ENCODE results near the gene PC.

PC gene

GRCh38 chr11:66909181-66909580, 49.0 kb downstream of the PC start:
- H3K4me3 ChIP-seq (ENCODE audit: low read depth, low read length) = no peak overlapping the region
- TF ChIP-seq, protein P1, sequence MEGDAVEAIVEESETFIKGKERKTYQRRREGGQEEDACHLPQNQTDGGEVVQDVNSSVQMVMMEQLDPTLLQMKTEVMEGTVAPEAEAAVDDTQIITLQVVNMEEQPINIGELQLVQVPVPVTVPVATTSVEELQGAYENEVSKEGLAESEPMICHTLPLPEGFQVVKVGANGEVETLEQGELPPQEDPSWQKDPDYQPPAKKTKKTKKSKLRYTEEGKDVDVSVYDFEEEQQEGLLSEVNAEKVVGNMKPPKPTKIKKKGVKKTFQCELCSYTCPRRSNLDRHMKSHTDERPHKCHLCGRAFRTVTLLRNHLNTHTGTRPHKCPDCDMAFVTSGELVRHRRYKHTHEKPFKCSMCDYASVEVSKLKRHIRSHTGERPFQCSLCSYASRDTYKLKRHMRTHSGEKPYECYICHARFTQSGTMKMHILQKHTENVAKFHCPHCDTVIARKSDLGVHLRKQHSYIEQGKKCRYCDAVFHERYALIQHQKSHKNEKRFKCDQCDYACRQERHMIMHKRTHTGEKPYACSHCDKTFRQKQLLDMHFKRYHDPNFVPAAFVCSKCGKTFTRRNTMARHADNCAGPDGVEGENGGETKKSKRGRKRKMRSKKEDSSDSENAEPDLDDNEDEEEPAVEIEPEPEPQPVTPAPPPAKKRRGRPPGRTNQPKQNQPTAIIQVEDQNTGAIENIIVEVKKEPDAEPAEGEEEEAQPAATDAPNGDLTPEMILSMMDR (IDR thresholded peaks at IDR 0.05; ENCODE audit: low read depth, low read length) = no peak

DNA sequence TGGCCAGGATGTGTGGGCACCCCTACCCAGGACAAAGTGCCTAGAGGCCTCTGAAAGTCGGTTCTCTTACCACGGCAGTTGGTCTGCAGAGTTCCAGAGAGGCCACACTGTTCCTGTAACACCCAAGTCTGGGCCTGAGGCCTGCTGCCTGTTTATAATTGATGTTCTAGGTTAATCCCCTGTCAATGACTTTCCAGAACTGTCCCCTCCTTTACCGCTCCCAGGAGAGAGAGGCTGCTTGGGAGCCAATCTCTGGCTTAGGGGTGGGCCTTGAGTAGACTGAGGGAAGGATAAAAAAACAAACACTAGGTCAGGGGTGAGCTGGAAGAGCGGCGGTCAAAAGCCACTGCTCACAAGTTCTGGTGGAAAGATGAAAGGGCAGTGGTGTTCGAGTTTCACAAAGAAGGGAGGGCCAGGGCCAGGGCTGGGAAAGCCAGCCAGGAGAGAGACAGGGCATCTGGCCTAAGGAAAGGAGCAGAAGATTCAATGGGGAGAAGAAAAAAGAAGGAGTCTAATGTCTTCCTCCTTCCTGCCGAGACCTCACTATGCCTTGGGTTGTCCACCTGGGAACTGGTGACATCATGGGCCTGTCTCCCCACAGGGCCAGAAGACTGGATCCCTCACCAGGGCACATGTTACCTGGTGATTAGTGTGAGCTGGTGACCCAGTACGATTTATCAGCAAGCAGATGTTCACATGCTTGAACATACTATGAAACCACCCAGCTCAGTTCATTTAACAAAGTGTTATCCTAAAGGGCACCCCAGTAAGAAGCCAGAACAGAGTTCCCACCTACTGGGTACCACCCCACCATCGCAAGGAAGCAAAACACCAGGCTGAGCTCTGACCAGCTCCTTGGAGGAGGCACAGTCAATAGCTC, 50.2 kb downstream of the PC start:
- no peak overlapping the region for H3K4me3 ChIP-seq (ENCODE audit: low read depth, low read length)
- TF ChIP-seq, protein P1 (IDR thresholded peaks at IDR 0.05; ENCODE audit: low read depth, low read length) = no peak

DNA sequence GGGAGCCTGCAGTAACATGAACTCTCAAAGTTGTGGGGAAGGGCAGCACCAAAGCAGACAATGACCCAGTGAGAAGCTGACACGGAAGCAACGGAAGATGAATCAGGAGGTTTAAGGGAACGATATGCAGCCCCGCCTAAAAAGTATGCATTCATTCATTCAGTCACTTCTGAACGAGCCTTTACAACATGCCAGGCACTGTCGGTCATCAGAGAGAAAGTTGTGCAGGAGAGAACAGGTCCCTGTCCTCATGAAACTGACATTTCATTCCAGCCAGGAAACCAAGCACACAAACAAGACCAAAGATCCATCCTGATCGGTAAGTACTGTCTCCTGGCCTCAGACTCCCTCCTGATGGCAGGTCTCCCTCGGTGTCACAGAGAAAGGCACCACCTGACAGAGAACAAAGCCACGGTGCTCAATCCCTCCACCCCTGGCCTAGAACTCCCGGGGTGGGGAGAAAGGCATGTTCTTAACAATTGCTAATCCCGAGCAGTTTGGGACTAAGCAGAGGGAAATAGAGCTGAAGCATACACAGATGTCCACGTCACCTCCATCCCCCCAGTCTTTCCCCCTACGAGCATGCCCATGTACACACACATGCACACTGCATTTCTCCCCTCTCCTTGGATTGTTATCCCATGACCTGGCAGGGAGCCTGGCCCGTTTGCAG, 52.0 kb downstream of the PC start:
- TF ChIP-seq, protein P1 (IDR thresholded peaks at IDR 0.05; ENCODE audit: low read depth, low read length) = no peak
- H3K4me3 ChIP-seq (ENCODE audit: low read depth, low read length) = no peak overlapping the region

GRCh38 chr11:66905631-66906030, 52.6 kb downstream of the PC start:
- TF ChIP-seq, protein P1 (IDR thresholded peaks at IDR 0.05; ENCODE audit: low read depth, low read length) = no peak
- no peak overlapping the region for H3K4me3 ChIP-seq (ENCODE audit: low read depth, low read length)

DNA sequence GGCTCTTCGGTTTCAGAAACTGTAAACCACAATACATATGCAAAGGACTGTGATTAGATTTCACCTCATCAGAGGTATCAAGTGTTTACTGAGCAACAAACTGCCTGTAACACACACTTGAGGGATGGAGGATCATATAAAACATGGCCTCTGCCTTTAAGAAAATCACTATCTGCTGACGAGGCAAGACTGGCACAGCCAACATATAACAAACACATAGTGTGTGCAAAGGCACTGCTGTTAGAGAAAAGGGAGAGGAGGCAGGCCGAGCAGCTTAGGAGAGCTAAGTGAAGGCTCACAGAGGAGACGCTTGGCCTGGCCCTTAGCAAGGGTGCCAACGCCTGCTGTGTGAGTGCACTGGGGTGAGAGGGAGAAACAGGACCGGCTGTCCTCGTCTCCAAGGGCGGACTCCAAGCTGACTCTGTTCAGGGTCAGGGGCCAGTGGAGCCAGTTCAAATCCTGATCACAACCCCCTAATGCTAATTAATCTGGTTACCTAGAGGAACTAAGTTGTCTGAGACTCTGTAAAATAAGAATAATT, 53.1 kb downstream of the PC start:
- H3K4me3 ChIP-seq (ENCODE audit: low read depth, low read length) = no peak overlapping the region
- TF ChIP-seq, protein P1 (IDR thresholded peaks at IDR 0.05; ENCODE audit: low read depth, low read length) = no peak

DNA sequence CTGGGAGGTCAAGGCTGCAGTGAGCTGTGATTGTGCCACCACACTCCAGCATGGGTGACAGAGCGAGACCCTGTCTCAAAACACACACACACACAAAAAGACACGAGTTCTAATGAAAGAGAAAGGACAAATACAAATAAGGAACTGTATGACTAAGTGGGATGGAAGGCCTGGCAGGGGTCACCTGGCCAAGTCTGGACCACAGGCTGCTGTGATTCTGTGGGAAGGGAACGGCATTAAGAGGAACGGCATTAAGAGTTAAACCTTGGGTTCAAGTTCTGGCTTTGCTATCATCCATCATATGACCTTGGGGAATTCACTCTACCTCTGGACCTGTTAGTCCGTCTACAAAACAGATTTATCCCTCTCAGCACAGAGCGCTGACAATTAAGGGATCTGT, 53.6 kb downstream of the PC start:
- TF ChIP-seq, protein P1 (IDR thresholded peaks at IDR 0.05; ENCODE audit: low read depth, low read length) = no peak

DNA sequence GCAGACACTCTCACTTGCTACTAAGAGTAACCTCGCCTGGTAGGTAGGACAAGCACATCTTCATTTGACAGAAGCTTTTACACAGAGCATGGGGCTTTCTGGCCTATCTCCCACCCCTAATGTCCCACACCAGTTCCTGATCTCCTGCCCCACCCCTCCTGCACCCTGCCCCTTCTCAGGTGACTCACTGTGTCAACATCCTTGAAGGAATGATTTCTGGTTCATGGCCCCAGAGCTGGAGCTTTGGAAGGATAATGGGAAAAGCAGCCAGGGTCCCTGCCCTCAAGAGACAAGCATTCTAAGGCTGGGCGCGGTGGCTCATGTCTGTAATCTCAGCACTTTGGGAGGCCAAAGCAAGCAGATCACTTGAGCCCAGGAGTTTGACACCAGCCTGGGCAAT, 54.1 kb downstream of the PC start:
- no peak overlapping the region for H3K4me3 ChIP-seq (ENCODE audit: low read depth, low read length)
- TF ChIP-seq, protein P1 (IDR thresholded peaks at IDR 0.05; ENCODE audit: low read depth, low read length) = no peak

More for the DNA sequence above, 53.6 kb downstream of the PC start:
- H3K4me3 ChIP-seq (ENCODE audit: low read depth, low read length) = no peak overlapping the region

Measured in WI38 (cell line).